H9 (cell line): ENCODE results near the gene GALNT13. TPM values are rescaled to one million over a fixed set of nuclear protein-coding genes. Genes with fewer than 3 reads are reported as not detected.

Experiments
- DNase-seq: peaks from one replicate; pipeline ENCODE4 v3.0.0-alpha.2; 2017
- H2AFZ ChIP-seq: one replicate; pipeline ENCODE4 v1.6.1; 2013; ENCODE audit warnings: mild to moderate bottlenecking, low read length, control low read depth, moderate library complexity
- H2AK5ac ChIP-seq: 2 replicates; pipeline ENCODE4 v1.6.1; 2013; ENCODE audit warnings: low read length, control low read depth, mixed read lengths; ENCODE audit not compliant: insufficient read length
- H2BK120ac ChIP-seq: one replicate; pipeline ENCODE4 v1.6.1; 2013; ENCODE audit warnings: low read depth, mild to moderate bottlenecking, low read length, control low read depth, inconsistent platforms; ENCODE audit not compliant: poor library complexity, severe bottlenecking
- H2BK12ac ChIP-seq: 2 replicates; pipeline ENCODE4 v1.6.1; 2013; ENCODE audit warnings: low read length, control low read depth, mixed read lengths, low read depth; ENCODE audit not compliant: insufficient read length
- H2BK15ac ChIP-seq: 2 replicates; pipeline ENCODE4 v1.6.1; 2013; ENCODE audit warnings: low read depth, low read length, control low read depth
- H2BK20ac ChIP-seq: one replicate; pipeline ENCODE4 v1.6.1; 2013; ENCODE audit warnings: low read depth, mild to moderate bottlenecking, low read length, control low read depth, inconsistent platforms; ENCODE audit not compliant: poor library complexity, severe bottlenecking
- H2BK5ac ChIP-seq: 2 replicates; pipeline ENCODE4 v1.6.1; 2013; ENCODE audit warnings: low read length, control low read depth, mixed read lengths; ENCODE audit not compliant: insufficient read length
- H3K14ac ChIP-seq: 2 replicates; pipeline ENCODE4 v1.6.1; 2013; ENCODE audit warnings: low read length, control low read depth; ENCODE audit not compliant: insufficient read depth
- H3K18ac ChIP-seq: 2 replicates; pipeline ENCODE4 v1.6.1; 2013; ENCODE audit warnings: low read depth, mild to moderate bottlenecking, mixed read lengths, low read length, control low read depth; ENCODE audit not compliant: insufficient read length
- H3K23ac ChIP-seq: 2 replicates; pipeline ENCODE4 v1.6.1; 2013; ENCODE audit warnings: low read length, control low read depth, mixed read lengths, low read depth; ENCODE audit not compliant: insufficient read length
- H3K23me2 ChIP-seq: 2 replicates; pipeline ENCODE4 v1.6.1; 2013; ENCODE audit warnings: low read depth, mild to moderate bottlenecking, mixed read lengths, low read length, control low read depth; ENCODE audit not compliant: insufficient read length, poor library complexity, severe bottlenecking
- H3K27ac ChIP-seq: 2 replicates; pipeline ENCODE4 v1.5.1; 2013; ENCODE audit warnings: low read length, control low read depth, mixed read lengths, low read depth; ENCODE audit not compliant: insufficient read length
- H3K27me3 ChIP-seq: 2 replicates; pipeline ENCODE4 v1.6.1; 2013; ENCODE audit warnings: low read length, control low read depth, inconsistent platforms; ENCODE audit not compliant: insufficient read depth
- H3K4ac ChIP-seq: 2 replicates; pipeline ENCODE4 v1.6.1; 2013; ENCODE audit warnings: low read depth, mild to moderate bottlenecking, control low read depth, inconsistent platforms, low read length, moderate library complexity
- H3K4me1 ChIP-seq: 2 replicates; pipeline ENCODE4 v1.6.1; 2013; ENCODE audit warnings: low read length, control low read depth, inconsistent platforms; ENCODE audit not compliant: insufficient read depth
- H3K4me2 ChIP-seq: 2 replicates; pipeline ENCODE4 v1.6.1; 2013; ENCODE audit warnings: low read length, control low read depth, mixed read lengths; ENCODE audit not compliant: insufficient read length, insufficient read depth
- H3K56ac ChIP-seq: 2 replicates; pipeline ENCODE4 v1.6.1; 2013; ENCODE audit warnings: low read depth, mild to moderate bottlenecking, mixed read lengths, low read length, control low read depth; ENCODE audit not compliant: insufficient read length
- H3K79me1 ChIP-seq: 2 replicates; pipeline ENCODE4 v1.6.1; 2013; ENCODE audit warnings: low read depth, mild to moderate bottlenecking, moderate library complexity, low read length, control low read depth, inconsistent platforms; ENCODE audit not compliant: insufficient read depth, poor library complexity, severe bottlenecking
- H3K79me2 ChIP-seq: 2 replicates; pipeline ENCODE4 v1.6.1; 2013; ENCODE audit warnings: low read length, control low read depth, inconsistent platforms; ENCODE audit not compliant: insufficient read depth
- H3K9ac ChIP-seq: 2 replicates; pipeline ENCODE4 v1.6.1; 2013; ENCODE audit warnings: low read length, control low read depth, mixed read lengths; ENCODE audit not compliant: insufficient read length; ENCODE audit errors: extremely low read depth
- H3K9me3 ChIP-seq: one replicate; pipeline ENCODE4 v1.6.1; 2013; ENCODE audit warnings: low read depth, low read length, inconsistent platforms; ENCODE audit not compliant: control insufficient read depth
- H3T11ph ChIP-seq: one replicate; pipeline ENCODE4 v1.6.1; 2013; ENCODE audit warnings: mild to moderate bottlenecking, low read length, control low read depth, inconsistent platforms
- H4K20me1 ChIP-seq: one replicate; pipeline ENCODE4 v1.6.1; 2013; ENCODE audit not compliant: control insufficient read depth, insufficient read length, insufficient read depth
- H4K5ac ChIP-seq: 2 replicates; pipeline ENCODE4 v1.6.1; 2013; ENCODE audit warnings: low read depth, mild to moderate bottlenecking, mixed read lengths, low read length, control low read depth; ENCODE audit not compliant: insufficient read length
- H4K8ac ChIP-seq: replicated peaks from 2 replicates; pipeline ENCODE4 v1.6.1; 2013; ENCODE audit warnings: low read length, control low read depth, mixed read lengths, low read depth; ENCODE audit not compliant: insufficient read length
- H4K91ac ChIP-seq: 2 replicates; pipeline ENCODE4 v1.6.1; 2013; ENCODE audit warnings: low read depth, mild to moderate bottlenecking, moderate library complexity, mixed read lengths, low read length, control low read depth; ENCODE audit not compliant: insufficient read length
- H3K27ac Mint-ChIP-seq, 3 experiments: 2 replicates in 2 of 3; 3 replicates in 1 of 3; pipeline ENCODE4 v1.8.0; 2020 to 2021; ENCODE audit warnings: mixed read lengths in 3 of 3, mild to moderate bottlenecking in 1 of 3, moderate library complexity in 1 of 3
- H3K27me3 Mint-ChIP-seq: 2 replicates; pipeline ENCODE4 v1.8.0; 2021; ENCODE audit warnings: low read depth, mild to moderate bottlenecking, moderate library complexity, mixed read lengths
- H3K36me3 Mint-ChIP-seq, 3 experiments: 2 replicates in 2 of 3; 3 replicates in 1 of 3; pipeline ENCODE4 v1.8.0; 2020 to 2021; ENCODE audit warnings: low read depth in 3 of 3, mixed read lengths in 3 of 3; ENCODE audit not compliant: insufficient read depth in 1 of 3
- H3K4me1 Mint-ChIP-seq, 2 experiments: 2 replicates each; pipeline ENCODE4 v1.8.0; 2020; ENCODE audit warnings: mixed read lengths in 2 of 2
- H3K4me3 Mint-ChIP-seq, 2 experiments: 2 replicates in 1 of 2; 3 replicates in 1 of 2; pipeline ENCODE4 v1.8.0; 2020 to 2021; ENCODE audit warnings: mild to moderate bottlenecking in 2 of 2, mixed read lengths in 2 of 2, moderate library complexity in 1 of 2
- H3K9me3 Mint-ChIP-seq, 2 experiments: 2 replicates in 1 of 2; 3 replicates in 1 of 2; pipeline ENCODE4 v1.8.0; 2020; ENCODE audit warnings: mild to moderate bottlenecking in 2 of 2, mixed read lengths in 2 of 2, moderate library complexity in 1 of 2
- CTCF ChIP-seq: fragments of 200-600 bp; sonication (generic); conservative IDR thresholded peaks from 3 replicates; pipeline ENCODE4 v1.8.0; 2021; ENCODE audit warnings: antibody characterized with exemption, mild to moderate bottlenecking
- WGBS: extraction: QIAGEN DNeasy Blood & Tissue Kit; methylation state at CpG from one replicate; pipeline ENCODE4 v1.1.7; 2013; ENCODE audit warnings: missing lambda C conversion rate, low lambda C conversion rate, mixed read lengths; ENCODE audit not compliant: insufficient read length; ENCODE audit errors: extremely low coverage; 5-methylcytosine and 5-hydroxymethylcytosine counted together
- total RNA-seq: library from RNA; stranded (reverse); gene quantifications from 2 replicates; pipeline ENCODE4 v1.2.1, GENCODE V29; 2021

Gene GALNT13
- total RNA-seq, 1 experiment from 2014 or later: 6.6 TPM

- no peaks in the 10 kb centered on the region for H3K23me2 ChIP-seq
- H2AK5ac ChIP-seq: no peak overlapping the region
- H2BK15ac ChIP-seq: no peak overlapping the region
- H3K4me1 ChIP-seq: no peaks in the 10 kb centered on the region
- H3K79me2 ChIP-seq: no peaks in the 10 kb centered on the region
- H2BK12ac ChIP-seq: no peak overlapping the region
- H2BK120ac ChIP-seq: no peak overlapping the region
- Mint-ChIP-seq H3K9me3 (no peaks in the 10 kb centered on the region), H3K4me3 (no peak overlapping the region), H3K27ac (no peak overlapping the region), H3K36me3 (no peaks in the 10 kb centered on the region; a peak in 1 of 7 replicates), H3K27me3 (no peaks in the 10 kb centered on the region), H3K4me1 (no peaks in the 10 kb centered on the region)
- H4K91ac ChIP-seq: no peak overlapping the region
- no peak overlapping the region for H3K18ac ChIP-seq
- no peak overlapping the region for H3T11ph ChIP-seq
- TF ChIP-seq CTCF: no peak
- H3K27ac ChIP-seq: no peak overlapping the region
- H3K79me1 ChIP-seq: no peaks in the 10 kb centered on the region
- no peak overlapping the region for H2BK5ac ChIP-seq
- no peak overlapping the region for H3K4ac ChIP-seq
- no peak for DNase-seq
- no CpG with 5 or more reads among the region's 4 CpGs for WGBS
- no peak overlapping the region for H2AFZ ChIP-seq
- H3K27me3 ChIP-seq: no peaks in the 10 kb centered on the region
- H2BK20ac ChIP-seq: no peak overlapping the region
- H3K14ac ChIP-seq: no peak overlapping the region
- no peak overlapping the region for H3K9ac ChIP-seq
- H4K5ac ChIP-seq: no peak overlapping the region
- H3K23ac ChIP-seq: no peak overlapping the region
- H4K8ac ChIP-seq: no peak overlapping the region
- no peak overlapping the region for H3K56ac ChIP-seq
- H3K4me2 ChIP-seq: no peak overlapping the region
- no peaks in the 10 kb centered on the region for H3K9me3 ChIP-seq
- H4K20me1 ChIP-seq: no peaks in the 10 kb centered on the region
Measured at GRCh38 chr2:154097833-154098398, 226.2 kb downstream of the GALNT13 start.
